GM21737 (cell line): ENCODE results near the gene RAB40B.
A peak's percentile ranks its signal among the peaks of the same experiment; 100 is the strongest.
"Not testable (repeated sequence)": the region's sequence is repeated elsewhere in the genome, so short reads cannot be mapped to it uniquely, and the experiment has no call there.

Source experiments
- ATAC-seq: cut with Tn5 transposase; IDR thresholded peaks from one replicate; pipeline ENCODE4 v1.9.1; 2021; ENCODE audit warnings: mild to moderate bottlenecking, moderate library complexity; ENCODE audit not compliant: unreplicated experiment

The RAB40B gene

GRCh38 chr17:82654611-82655010 is 43.9 kb downstream of the RAB40B start:
- ATAC-seq, result not testable (repeated sequence)

- no peak for ATAC-seq
Measured at GRCh38 chr17:82653651-82654528, 44.6 kb downstream of the RAB40B start.

DNA sequence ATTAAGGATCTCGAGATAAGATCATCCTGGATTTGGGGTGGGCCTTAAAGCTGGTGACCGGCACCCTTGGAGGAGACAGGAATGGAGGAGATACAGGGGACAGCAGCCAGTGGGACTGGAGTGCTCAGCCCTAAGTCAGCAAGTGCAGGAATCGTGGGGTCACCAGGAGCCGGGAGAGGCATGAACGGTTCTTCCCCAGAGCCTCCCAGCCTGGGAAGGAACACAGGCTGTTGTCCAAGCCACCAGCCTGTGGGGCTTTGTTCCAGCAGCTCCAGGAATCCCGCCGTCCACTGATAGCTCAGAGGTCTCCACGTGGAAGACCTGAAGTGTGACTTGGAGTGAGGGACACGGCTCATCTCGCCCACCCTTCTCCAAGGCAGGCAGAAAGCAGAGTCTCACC is 47.8 kb downstream of the RAB40B start:
- ATAC-seq, result no peak

GRCh38 chr17:82649501-82650261 is 48.8 kb downstream of the RAB40B start:
- no peak for ATAC-seq

GRCh38 chr17:82648742-82649331 is 49.7 kb downstream of the RAB40B start:
- no peak for ATAC-seq

DNA sequence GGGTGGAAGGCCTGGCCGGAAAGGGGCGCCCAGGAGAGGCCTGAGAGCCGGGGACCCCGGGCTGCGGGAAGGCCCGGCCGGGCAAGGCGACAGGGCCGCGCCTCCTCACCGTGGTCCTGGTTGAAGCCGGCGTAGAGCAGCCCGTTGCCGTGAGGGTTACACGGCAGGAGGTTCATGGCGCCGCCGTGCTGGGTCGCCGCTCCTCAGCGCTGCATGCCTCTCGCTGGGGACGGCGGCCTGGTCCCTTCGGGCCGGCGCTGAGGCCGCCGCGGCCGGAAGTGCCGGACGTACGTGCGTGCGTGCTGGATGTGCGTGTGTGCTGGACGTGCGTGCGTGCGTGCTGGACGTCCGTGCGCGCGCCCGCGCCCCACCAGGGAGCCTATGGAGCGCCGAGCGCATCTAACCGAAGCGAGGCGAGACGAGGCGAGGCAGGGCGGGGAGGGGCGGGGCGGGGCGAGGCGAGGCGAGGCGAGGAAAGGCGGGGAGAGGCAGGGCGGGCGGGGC is 50.3 kb downstream of the RAB40B start, which contains the start of gene WDR45B:
WDR45B (minus strand) TSS at position 280 of the 504 bp plus-strand sequence; CDS start at position 176, 104 bp downstream.
- ATAC-seq, result peak; percentile 80

DNA sequence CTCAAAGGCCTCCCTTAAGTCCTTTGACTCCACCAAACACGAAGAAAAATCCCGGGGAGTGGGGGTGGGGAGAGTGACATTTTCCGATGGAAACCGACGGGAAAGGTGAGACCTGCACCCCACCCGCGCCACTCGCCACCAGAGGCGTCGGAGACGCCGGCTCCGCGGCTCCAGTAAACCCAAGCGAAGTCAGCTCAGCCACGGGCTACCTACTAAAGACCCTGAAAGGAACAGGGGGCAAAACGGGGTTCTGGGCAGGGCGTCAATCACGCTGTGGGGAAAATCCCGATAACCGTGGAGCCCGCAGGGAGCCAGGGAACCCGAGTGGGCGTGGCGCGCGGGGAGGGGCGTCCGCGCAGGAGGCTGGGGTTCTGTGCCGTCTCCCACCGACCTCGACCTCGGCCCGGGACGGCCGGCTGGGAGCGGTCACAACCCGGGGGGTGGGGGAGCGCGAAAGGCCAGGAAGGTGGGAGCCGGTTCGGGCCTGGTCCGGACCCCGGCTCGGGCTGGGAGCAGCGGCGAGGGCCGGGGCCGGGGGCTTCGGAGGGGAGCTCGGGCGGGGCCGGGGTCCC is 50.8 kb downstream of the RAB40B start:
- ATAC-seq, result peak; percentile 30

GRCh38 chr17:82645516-82645915 is 53.0 kb downstream of the RAB40B start:
- no peak for ATAC-seq

GRCh38 chr17:82644148-82644547 is 54.4 kb downstream of the RAB40B start:
- ATAC-seq, result no peak

DNA sequence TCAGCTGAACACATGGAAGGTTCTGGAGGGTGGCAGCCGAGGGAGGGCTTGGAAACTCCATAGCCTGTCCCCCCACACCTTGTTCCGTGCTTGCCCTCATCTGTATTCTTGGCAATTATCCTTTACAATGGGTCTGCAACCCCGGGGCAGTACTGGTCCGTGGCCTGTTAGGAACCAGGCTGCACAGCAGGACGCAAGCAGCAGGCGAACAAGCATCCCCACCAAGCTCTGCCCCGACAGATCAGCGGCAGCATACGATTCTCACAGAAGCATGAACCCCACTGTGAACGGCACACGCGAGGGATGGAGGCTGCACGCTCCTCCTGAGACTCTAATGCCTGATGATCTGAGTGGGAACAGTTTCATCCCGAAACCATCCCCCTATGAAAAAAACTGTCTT is 56.5 kb downstream of the RAB40B start:
- no peak for ATAC-seq

GRCh38 chr17:82640036-82640435 is 58.5 kb downstream of the RAB40B start:
- ATAC-seq, result no peak

DNA sequence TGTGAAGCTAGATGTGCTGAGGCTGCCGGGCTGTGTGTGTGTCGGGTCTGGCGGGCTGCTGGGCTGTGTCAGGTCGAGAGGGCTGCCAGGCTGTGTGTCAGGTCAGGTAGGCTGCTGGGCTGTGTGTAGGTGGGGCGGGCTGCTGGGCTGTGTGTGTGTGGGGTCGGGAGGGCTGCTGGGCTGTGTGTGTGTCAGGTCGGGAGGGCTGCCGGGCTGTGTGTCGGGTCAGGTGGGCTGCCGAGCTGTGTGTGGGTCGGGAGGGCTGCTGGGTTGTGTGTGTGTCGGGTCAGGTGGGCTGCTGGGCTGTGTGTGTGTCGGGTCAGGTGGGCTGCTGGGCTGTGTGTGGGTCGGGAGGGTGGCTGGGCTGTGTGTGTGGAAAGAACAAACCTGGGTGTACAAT is 58.9 kb downstream of the RAB40B start:
- ATAC-seq, result no peak

DNA sequence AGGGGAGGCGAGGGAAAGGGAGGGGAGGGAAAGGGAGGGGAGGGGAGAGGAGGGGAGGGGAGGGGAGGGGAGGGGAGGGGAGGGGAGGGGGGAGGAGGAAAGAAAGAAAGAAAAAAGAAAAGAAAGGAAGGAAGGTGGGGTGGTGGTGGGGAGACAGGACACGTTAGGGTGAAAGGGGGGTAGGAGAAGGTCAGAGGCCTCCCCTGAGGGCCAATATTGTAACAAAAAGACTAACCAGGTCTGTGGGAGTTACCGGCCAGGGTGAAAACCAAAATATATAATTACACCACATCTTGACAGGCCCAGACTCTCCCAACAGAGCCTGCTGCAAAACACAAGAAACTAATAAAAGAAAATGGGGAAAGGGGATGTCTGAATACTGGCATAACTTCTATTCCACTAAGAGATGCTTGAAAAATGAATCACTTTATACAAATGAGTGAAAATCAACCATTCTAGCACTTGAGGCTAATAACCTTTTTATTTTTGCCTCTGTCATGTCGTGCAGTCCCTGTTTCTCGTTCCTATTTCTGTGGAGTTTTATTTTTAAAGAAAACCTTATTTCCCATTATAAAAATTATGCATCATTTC is 60.2 kb downstream of the RAB40B start:
- no peak for ATAC-seq

GRCh38 chr17:82636626-82637598 is 61.6 kb downstream of the RAB40B start:
- no peak for ATAC-seq

- ATAC-seq, result no peak
Measured at GRCh38 chr17:82633343-82633742, 65.2 kb downstream of the RAB40B start.

DNA sequence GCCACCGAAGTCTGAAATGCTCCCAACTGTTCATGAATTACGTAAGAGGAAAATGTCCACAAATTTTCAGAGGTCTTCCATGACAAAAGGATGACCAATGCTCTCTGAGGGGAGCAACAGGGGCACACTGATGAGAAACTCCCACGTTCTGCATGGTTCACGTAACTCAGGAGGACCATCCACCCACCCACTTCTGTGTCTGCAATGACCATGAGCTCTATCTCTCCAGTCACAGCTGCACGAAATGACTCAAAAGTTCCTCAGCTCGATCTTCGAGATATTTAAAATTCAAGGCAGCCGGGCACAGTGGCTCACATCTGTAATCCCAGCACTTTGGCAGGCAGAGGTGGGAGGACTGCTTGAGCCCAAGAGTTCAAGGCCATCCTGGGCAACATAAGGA is 66.0 kb downstream of the RAB40B start:
- ATAC-seq, result no peak

DNA sequence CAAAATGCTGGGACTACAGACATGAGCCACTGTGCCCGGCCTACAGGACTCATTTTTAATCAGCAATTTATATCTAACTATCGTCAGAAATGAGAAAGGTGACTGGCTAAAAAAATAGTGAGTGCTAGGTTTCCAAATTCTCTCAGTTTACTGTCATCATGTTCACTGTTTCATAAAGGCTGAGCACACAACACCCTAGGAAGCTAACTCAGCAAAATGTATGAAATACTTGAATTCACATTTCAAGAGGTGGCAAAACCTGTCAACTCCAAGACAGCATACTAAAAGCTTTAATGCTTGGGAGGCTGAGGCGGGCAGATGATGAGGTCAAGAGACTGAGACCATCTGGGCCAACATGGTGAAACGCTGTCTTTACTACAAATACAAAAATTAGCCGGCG is 67.0 kb downstream of the RAB40B start:
- ATAC-seq, result no peak

- no peak for ATAC-seq
Measured at GRCh38 chr17:82630212-82630611, 68.3 kb downstream of the RAB40B start.

- ATAC-seq, result no peak
Measured at GRCh38 chr17:82629748-82630147, 68.8 kb downstream of the RAB40B start.
